K562 (cell line): ENCODE measurements around the gene RTL1. TPM values are rescaled to one million over a fixed set of nuclear protein-coding genes. Genes with fewer than 3 reads are reported as not detected.

Experiments used
- CBX5 ChIP-seq: IDR thresholded peaks from 2 replicates; pipeline ENCODE4 v1.6.1; 2014; ENCODE audit warnings: low read depth, borderline replicate concordance
- CBX8 ChIP-seq: fragments of 200-600 bp; sonication (generic); IDR thresholded peaks from 2 replicates; pipeline ENCODE4 v1.6.1; 2012; ENCODE audit warnings: borderline replicate concordance, mixed run types, low read depth, mild to moderate bottlenecking, moderate library complexity, mixed read lengths, low read length, control low read depth, inconsistent platforms; ENCODE audit not compliant: poor library complexity, severe bottlenecking; ENCODE audit errors: extremely low read depth
- CREBBP ChIP-seq: IDR thresholded peaks from one replicate; pipeline ENCODE4 v1.6.1; 2012; ENCODE audit warnings: low read depth, mild to moderate bottlenecking, control low read depth, inconsistent platforms, low read length
- KLF16 ChIP-seq: IDR thresholded peaks from 2 replicates; pipeline ENCODE4 v1.6.1; 2016; ENCODE audit warnings: antibody characterized with exemption
- POLR2AphosphoS5 ChIP-seq: IDR thresholded peaks from 2 replicates; pipeline ENCODE4 v1.6.1; 2011; ENCODE audit warnings: mild to moderate bottlenecking, low read depth, low read length, moderate library complexity; ENCODE audit not compliant: control insufficient read depth, insufficient read depth
- SMAD2 ChIP-seq: fragments of 150-350 bp; IDR thresholded peaks from 2 replicates; pipeline ENCODE4 v1.6.1; 2014; ENCODE audit warnings: low read depth, mild to moderate bottlenecking, low read length
- SMARCC2 ChIP-seq: fragments of 450-650 bp; IDR thresholded peaks from 2 replicates; pipeline ENCODE4 v1.6.1; 2017; ENCODE audit warnings: antibody characterized with exemption, moderate library complexity, mild to moderate bottlenecking, low read depth
- ZNF609 ChIP-seq: sonication (generic); formaldehyde crosslinking; IDR thresholded peaks from 2 replicates; pipeline ENCODE4 v1.8.1; 2023; ENCODE audit warnings: missing genetic modification reagents, mild to moderate bottlenecking, borderline replicate concordance
- ZNF668 ChIP-seq: fragments of 250-450 bp; sonication (Bioruptor Pico); IDR thresholded peaks from 2 replicates; pipeline ENCODE4 v1.8.0; 2022; ENCODE audit warnings: mild to moderate bottlenecking, inconsistent platforms
- ZNF75A ChIP-seq: fragments of 450-650 bp; formaldehyde crosslinking; IDR thresholded peaks from 2 replicates; pipeline ENCODE4 v1.4.0; 2020; ENCODE audit warnings: mild to moderate bottlenecking
- polyA plus RNA-seq, 8 experiments: library from polyadenylated mRNA; depleted of rRNA in 4 of 8; stranded (reverse) in 5 of 8; unstranded in 3 of 8; fragments of >200 nt; fragmentation: Nextera tagmentation in 2 of 8; fragmentation: Illumina TruSeq in 1 of 8; extraction: Ambion mirVana in 2 of 8; extraction: Trizol in 1 of 8; gene quantifications; 2 replicates each; pipeline versions ENCODE4 v1.2.1 to v1.2.3, GENCODE V29; 2011 to 2014; ENCODE audit warnings: inconsistent platforms in 1 of 8, missing spikeins in 1 of 8
- total RNA-seq, 7 experiments: library from RNA; depleted of rRNA in 6 of 7; stranded (reverse); fragments of >200 nt in 6 of 7; fragmentation: Illumina TruSeq in 2 of 7; extraction: Trizol in 2 of 7; gene quantifications; 2 replicates each; pipeline versions ENCODE4 v1.2.1 to v1.2.3, GENCODE V29; 2011 to 2021; ENCODE audit warnings: low replicate concordance in 1 of 7
- TF ChIP-seq, protein P1 (sequence below): fragments of 450-650 bp; formaldehyde crosslinking; IDR thresholded peaks from 2 replicates; pipeline ENCODE4 v1.4.0; 2022; ENCODE audit warnings: missing genetic modification characterization
- TF ChIP-seq, protein P2 (sequence below): fragments of 450-650 bp; conservative IDR thresholded peaks from 2 replicates; pipeline ENCODE4 v1.6.1; 2016; ENCODE audit warnings: missing genetic modification characterization, low read depth, mild to moderate bottlenecking, control low read depth, missing compliant biosample characterization
- TF ChIP-seq, protein P3 (sequence below): fragments of 250-450 bp; sonication (Bioruptor Pico); IDR thresholded peaks from 2 replicates; pipeline ENCODE4 v1.8.0; 2021; ENCODE audit warnings: moderate library complexity, mild to moderate bottlenecking, inconsistent platforms

RTL1 gene
- total and polyA plus RNA-seq, 9 of the 15 experiments (the other 6 are each of a cell fraction or from before 2014, with no cell fraction given): not detected

DNA sequence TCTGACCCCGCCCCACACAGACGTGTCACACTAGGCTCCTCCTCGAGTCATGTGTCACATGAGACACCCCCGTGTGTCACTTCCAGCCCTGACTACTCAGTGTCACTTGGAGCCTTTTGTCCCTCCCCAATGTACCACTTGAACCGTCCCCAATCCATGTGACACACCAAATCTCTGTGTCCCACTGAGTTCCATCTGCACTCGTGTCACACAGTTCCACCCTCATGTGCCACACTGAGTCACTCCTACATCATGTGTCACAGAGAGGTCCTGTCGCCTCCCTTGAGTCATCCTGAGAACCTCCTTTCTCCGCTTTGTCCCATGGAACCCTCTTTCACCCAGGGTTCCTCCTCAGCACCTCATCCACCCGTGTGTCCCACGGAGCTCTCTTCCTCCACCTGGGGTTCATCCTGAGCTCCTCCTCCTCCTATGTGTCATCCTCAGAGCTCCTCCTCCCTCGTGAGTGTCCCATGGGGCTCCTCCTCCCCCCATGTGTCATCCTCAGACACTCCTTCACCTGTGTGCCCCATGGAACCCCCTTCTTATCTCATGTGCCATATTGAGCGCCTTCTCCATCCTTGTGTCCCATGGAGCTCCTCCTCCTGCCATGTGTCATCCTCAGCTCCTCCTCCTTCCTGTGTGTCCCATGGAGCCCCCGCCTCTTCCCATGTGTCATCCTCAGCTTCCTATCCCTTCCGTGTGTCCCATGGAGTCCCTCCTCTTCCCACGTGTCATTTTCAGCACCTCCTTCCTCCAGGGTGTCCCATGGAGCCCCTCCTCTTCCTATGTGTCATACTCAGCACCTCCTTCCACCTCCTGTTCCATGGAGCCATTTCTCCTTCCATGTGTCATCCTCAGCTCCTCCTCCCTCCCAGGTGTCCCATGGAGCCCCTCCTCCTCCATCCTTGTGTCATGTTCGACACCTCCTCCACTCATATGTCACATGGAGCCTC lies 32.0 kb downstream of the RTL1 start (continued):
- TF ChIP-seq ZNF609 (no peak), CBX5 (no peak), POLR2AphosphoS5 (no peak), KLF16 (no peak), SMAD2 (no peak), ZNF668 (CRISPR knock-in tag) (no peak), SMARCC2 (no peak), CBX8 (no peak), ZNF75A (CRISPR knock-in tag) (no peak), CREBBP (no peak)
- TF ChIP-seq, protein P1, sequence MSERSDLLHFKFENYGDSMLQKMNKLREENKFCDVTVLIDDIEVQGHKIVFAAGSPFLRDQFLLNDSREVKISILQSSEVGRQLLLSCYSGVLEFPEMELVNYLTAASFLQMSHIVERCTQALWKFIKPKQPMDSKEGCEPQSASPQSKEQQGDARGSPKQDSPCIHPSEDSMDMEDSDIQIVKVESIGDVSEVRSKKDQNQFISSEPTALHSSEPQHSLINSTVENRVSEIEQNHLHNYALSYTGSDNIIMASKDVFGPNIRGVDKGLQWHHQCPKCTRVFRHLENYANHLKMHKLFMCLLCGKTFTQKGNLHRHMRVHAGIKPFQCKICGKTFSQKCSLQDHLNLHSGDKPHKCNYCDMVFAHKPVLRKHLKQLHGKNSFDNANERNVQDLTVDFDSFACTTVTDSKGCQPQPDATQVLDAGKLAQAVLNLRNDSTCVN (CRISPR knock-in tag): no peak
- TF ChIP-seq, protein P2, sequence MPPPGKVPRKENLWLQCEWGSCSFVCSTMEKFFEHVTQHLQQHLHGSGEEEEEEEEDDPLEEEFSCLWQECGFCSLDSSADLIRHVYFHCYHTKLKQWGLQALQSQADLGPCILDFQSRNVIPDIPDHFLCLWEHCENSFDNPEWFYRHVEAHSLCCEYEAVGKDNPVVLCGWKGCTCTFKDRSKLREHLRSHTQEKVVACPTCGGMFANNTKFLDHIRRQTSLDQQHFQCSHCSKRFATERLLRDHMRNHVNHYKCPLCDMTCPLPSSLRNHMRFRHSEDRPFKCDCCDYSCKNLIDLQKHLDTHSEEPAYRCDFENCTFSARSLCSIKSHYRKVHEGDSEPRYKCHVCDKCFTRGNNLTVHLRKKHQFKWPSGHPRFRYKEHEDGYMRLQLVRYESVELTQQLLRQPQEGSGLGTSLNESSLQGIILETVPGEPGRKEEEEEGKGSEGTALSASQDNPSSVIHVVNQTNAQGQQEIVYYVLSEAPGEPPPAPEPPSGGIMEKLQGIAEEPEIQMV: no peak
- TF ChIP-seq, protein P3, sequence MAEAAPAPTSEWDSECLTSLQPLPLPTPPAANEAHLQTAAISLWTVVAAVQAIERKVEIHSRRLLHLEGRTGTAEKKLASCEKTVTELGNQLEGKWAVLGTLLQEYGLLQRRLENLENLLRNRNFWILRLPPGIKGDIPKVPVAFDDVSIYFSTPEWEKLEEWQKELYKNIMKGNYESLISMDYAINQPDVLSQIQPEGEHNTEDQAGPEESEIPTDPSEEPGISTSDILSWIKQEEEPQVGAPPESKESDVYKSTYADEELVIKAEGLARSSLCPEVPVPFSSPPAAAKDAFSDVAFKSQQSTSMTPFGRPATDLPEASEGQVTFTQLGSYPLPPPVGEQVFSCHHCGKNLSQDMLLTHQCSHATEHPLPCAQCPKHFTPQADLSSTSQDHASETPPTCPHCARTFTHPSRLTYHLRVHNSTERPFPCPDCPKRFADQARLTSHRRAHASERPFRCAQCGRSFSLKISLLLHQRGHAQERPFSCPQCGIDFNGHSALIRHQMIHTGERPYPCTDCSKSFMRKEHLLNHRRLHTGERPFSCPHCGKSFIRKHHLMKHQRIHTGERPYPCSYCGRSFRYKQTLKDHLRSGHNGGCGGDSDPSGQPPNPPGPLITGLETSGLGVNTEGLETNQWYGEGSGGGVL (CRISPR knock-in tag): no peak
